Mucosa of descending colon (tissue), 3 donors: ENCODE results near the gene DSG3. TPM values are rescaled to one million over a fixed set of nuclear protein-coding genes. Genes with fewer than 3 reads are reported as not detected.

Experiments
- ATAC-seq: fragments of 200-7000 bp; cut with Tn5 transposase; one replicate; pipeline ENCODE4 v1.9.1; 2020; ENCODE audit warnings: mild to moderate bottlenecking, moderate library complexity
- DNase-seq, 3 donors: peaks; one replicate each; pipeline ENCODE4 v3.0.0-alpha.2; 2020
- H3K36me3 ChIP-seq: fragments of 200-600 bp; one replicate; pipeline ENCODE4 v1.8.0; 2021; ENCODE audit warnings: low read depth, mild to moderate bottlenecking
- H3K4me1 ChIP-seq: fragments of 200-600 bp; one replicate; pipeline ENCODE4 v1.8.0; 2021; ENCODE audit warnings: low read depth, mild to moderate bottlenecking
- H3K4me3 ChIP-seq: fragments of 200-600 bp; one replicate; pipeline ENCODE4 v1.8.0; 2021; ENCODE audit warnings: mild to moderate bottlenecking
- H3K9me3 ChIP-seq: fragments of 200-600 bp; one replicate; pipeline ENCODE4 v1.8.0; 2021; ENCODE audit warnings: mild to moderate bottlenecking
- intact Hi-C, 2 donors: fragments of 100-400 bp; cut with DNase I in 1 of 2; cut with micrococcal nuclease in 1 of 2; formaldehyde crosslinking; loops; one replicate each; pipeline versions ENCODE4 v1.11.0 to v1.11.1; 2022; cut with DNase I, micrococcal nuclease
- total RNA-seq, 3 donors: library from RNA; stranded (reverse); fragmentation: NEBNext Ultra II Directional in 2 of 3; extraction: Animal tissue kit (Norgen Biotek cat#: 25700) in 2 of 3; gene quantifications; one replicate each; pipeline versions ENCODE4 v1.2.1 to v1.2.4, GENCODE V29; 2021 to 2023
- TF ChIP-seq, protein P1 (sequence below): fragments of 200-600 bp; IDR thresholded peaks from one replicate; pipeline ENCODE4 v1.8.0; 2022; ENCODE audit warnings: antibody characterized with exemption, mild to moderate bottlenecking
- donor health status: DM: no; HTN: no; CAD: no; lungs with moderate emphysema.
- donor health status: DM: no; HTN: no; CAD: no.
- donor health status: DM: no; HTN: yes; CAD: no.

Gene DSG3
- total RNA-seq, 3 donors from 2014 or later = 0.06 to 1.0 (median 0.14) TPM

DNA sequence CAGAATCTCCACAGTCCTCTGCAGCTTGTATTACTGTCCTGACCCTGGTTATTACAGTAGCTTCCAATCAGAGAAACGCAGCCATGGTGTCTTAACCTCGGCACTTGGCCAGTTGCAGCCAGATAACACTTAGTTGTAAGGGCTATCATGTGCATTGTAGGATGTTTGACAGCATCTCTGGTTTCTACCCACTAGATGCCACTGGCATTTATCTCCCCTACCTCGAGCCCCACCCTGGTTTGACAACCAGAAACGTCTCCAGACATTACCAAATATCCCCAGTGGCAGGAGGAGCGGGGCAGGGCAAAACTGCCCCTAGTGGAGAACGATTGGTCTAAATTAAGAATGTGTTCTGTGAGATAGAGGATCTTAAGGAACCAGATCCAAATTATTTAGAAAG lies 63.6 kb downstream of the DSG3 start:
- Histone ChIP-seq H3K36me3 (no peaks in the 10 kb centered on the region), H3K4me3 (no peak overlapping the region), H3K4me1 (peaks cover 19% of the 10 kb centered on the region), H3K9me3 (no peaks in the 10 kb centered on the region)
- ATAC-seq (no peak), DNase-seq (no peak)
- intact Hi-C loops = loop anchor here in 1 of 2 donors (10.0 kb wide), 1 partner anchor 86 kb away; no protein-coding TSS in a partner anchor
- TF ChIP-seq, protein P1, sequence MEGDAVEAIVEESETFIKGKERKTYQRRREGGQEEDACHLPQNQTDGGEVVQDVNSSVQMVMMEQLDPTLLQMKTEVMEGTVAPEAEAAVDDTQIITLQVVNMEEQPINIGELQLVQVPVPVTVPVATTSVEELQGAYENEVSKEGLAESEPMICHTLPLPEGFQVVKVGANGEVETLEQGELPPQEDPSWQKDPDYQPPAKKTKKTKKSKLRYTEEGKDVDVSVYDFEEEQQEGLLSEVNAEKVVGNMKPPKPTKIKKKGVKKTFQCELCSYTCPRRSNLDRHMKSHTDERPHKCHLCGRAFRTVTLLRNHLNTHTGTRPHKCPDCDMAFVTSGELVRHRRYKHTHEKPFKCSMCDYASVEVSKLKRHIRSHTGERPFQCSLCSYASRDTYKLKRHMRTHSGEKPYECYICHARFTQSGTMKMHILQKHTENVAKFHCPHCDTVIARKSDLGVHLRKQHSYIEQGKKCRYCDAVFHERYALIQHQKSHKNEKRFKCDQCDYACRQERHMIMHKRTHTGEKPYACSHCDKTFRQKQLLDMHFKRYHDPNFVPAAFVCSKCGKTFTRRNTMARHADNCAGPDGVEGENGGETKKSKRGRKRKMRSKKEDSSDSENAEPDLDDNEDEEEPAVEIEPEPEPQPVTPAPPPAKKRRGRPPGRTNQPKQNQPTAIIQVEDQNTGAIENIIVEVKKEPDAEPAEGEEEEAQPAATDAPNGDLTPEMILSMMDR = no peak

DNA sequence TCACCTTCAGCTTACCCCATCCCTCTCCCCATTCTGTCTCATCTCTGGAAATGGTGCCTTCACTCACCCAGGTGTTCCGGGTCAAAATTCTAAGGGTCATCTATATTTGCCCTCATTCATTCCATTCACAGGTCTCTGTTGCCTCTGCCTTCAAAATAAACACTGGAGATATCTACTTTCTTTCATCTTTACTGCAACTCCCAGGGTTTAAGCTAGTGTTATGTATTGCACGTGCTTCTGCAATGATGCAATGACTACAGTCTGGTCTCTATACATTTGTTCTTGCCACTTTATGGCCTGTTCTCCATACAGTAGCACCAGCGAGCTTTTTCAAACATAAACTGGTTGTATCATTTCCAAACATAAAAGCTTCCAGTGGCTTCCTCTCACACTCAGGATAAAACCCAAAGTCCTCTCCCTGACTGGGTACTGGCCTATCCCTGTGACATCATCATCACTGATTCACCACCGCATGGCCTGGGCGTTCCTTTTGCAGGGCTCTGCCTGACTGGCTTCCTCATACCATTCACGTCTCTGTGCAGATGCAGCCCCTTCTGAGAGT lies 64.7 kb downstream of the DSG3 start:
- DNase-seq = peak; percentile 80 to 85 (median 82)
- Histone ChIP-seq H3K4me3 (no peak overlapping the region), H3K9me3 (no peaks in the 10 kb centered on the region), H3K36me3 (no peaks in the 10 kb centered on the region), H3K4me1 (peaks cover 19% of the 10 kb centered on the region)
- peak; percentile 95 for ATAC-seq
- TF ChIP-seq, protein P1 = no peak
- intact Hi-C loops = loop anchor here in 1 of 2 donors (10.0 kb wide), 1 partner anchor 87 kb away; no protein-coding TSS in a partner anchor

DNA sequence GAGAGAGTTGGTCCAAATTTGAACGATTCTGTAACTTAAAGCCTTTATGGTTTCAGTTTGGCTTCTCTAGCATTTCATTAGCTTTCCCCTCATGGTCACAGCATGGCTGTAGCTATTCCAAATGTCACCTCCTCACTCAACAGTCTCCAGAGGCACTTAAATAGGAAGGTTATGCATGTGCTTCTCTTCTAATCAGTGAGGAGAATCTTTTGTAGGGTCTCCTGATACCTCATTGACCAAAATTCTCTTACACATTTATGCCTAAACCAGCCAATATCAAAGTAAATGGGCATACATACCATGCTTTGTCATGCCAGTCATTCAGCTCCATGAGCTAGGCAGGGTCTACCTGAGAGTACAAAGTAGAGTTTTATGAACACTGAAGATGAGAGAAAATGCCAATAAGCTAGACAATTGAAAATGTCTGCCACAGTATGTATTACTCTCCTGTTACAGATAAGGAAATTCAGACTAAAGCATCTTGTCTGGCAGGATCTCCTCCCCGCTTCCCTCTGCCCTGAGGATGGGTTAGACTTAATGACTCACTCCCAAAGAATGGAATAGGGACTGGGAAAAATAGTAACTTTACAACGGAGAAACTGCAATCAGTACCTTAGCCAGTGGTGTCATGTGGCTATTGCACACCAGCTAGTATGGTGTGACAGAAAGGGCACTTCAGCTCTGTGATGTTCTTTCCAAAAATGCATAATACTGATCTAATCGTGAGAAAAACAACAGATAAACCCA lies 65.8 kb downstream of the DSG3 start:
- H3K36me3 ChIP-seq = no peaks in the 10 kb centered on the region
- H3K4me1 ChIP-seq = peaks cover 19% of the 10 kb centered on the region
- no peaks in the 10 kb centered on the region for H3K9me3 ChIP-seq
- TF ChIP-seq, protein P1 = no peak
- peak; percentile 64 for ATAC-seq
- no peak for DNase-seq
- intact Hi-C loops = loop anchor here in 1 of 2 donors (10.0 kb wide), 1 partner anchor 89 kb away; no protein-coding TSS in a partner anchor
- no peak overlapping the region for H3K4me3 ChIP-seq

DNA sequence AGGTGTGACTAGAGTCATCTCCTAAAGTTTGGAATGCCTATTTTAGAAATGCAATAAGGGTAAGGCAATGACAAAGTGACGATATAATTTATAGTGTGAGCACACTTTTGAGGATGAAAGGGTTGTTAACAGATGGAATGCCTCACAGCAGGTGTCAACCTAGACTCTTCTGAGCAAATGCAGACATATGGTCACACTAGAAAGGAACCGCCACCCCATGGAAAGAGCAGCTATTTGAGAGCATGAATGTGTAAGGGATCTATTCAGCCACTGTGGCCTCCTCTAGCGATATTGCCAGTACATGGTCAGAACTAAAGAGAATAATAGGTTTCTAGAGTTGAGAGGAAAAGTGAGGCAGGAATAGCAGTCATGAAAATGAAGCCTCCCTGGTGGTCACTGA lies 68.9 kb downstream of the DSG3 start:
- ATAC-seq (no peak), DNase-seq (no peak)
- Histone ChIP-seq H3K36me3 (peaks cover under 1% of the 10 kb centered on the region), H3K4me1 (peaks cover 13% of the 10 kb centered on the region), H3K9me3 (no peaks in the 10 kb centered on the region), H3K4me3 (no peak overlapping the region)
- intact Hi-C loops = loop anchor here in 1 of 2 donors (10.0 kb wide), 1 partner anchor 92 kb away; no protein-coding TSS in a partner anchor
- TF ChIP-seq, protein P1 = no peak

DNA sequence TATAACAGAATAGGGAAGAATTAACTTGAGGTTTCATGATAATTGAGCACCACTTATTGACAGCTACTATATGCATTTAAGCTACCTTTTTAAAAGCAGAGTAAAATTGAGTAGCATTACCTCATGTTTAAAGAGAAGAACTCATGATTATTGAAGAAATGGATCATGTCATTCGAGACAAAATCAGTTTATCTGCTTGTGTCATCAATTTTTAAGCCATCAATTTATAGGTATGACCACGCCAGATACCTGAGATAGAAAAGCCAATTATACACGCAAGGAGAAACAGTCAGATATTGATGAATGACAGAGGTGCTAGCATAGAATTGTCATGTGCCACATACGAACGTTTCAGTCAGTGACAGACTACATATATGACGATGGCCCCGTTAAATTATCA lies 78.8 kb downstream of the DSG3 start:
- ATAC-seq = no peak
- Histone ChIP-seq H3K36me3 (peaks cover 9% of the 10 kb centered on the region), H3K4me1 (no peaks in the 10 kb centered on the region), H3K4me3 (no peak overlapping the region), H3K9me3 (no peaks in the 10 kb centered on the region)
- no peak for DNase-seq
- TF ChIP-seq, protein P1 = no peak
- intact Hi-C loops = no loop called here

Other genes starting within 250 kb of the DSG3 start
- not detected for gene DSG1, start 129.6 kb upstream of the DSG3 start, total RNA-seq
- gene DSG4, start 71.0 kb upstream of the DSG3 start, total RNA-seq = under 1 TPM in 2 of 3 donors, not detected in 1; 0.24 to 0.26 TPM
- 100 to 1,000 TPM; 131 to 341 (median 305) TPM for gene DSG2, start 50.4 kb downstream of the DSG3 start, total RNA-seq
- gene TTR, start 144.1 kb downstream of the DSG3 start, total RNA-seq = 1 to 10 TPM in 1 of 3 donors, under 1 TPM in 1, not detected in 1; 0.51 to 2.1 TPM
- gene B4GALT6, start 236.8 kb downstream of the DSG3 start, total RNA-seq = 1 to 10 TPM; 6.9 to 8.0 (median 7.8) TPM